Spinal cord (tissue), 10 donors: Measurements from ENCODE around the gene ANAPC15. TPM values are rescaled to one million over a fixed set of nuclear protein-coding genes. Genes with fewer than 3 reads are reported as not detected.
"Not testable (repeated sequence)": the region's sequence is repeated elsewhere in the genome, so short reads cannot be mapped to it uniquely, and the experiment has no call there.

ENCODE experiments used
- DNase-seq, 6 donors: peaks; one replicate each; pipeline versions ENCODE4 v3.0.0 to v3.0.0-alpha.2; 2013 to 2015; ENCODE audit warnings: low spot score in 6 of 6, low read depth in 4 of 6
- H3K27ac ChIP-seq: one replicate; pipeline ENCODE4 v1.5.1; 2013; ENCODE audit warnings: low read depth, low read length, control low read depth
- H3K27me3 ChIP-seq: one replicate; pipeline ENCODE4 v1.6.1; 2013; ENCODE audit warnings: low read length; ENCODE audit not compliant: control insufficient read depth, insufficient read depth
- H3K36me3 ChIP-seq: one replicate; pipeline ENCODE4 v1.6.1; 2013; ENCODE audit warnings: low read length; ENCODE audit not compliant: control insufficient read depth, insufficient read depth
- H3K4me1 ChIP-seq: one replicate; pipeline ENCODE4 v1.6.1; 2013; ENCODE audit warnings: low read length; ENCODE audit not compliant: control insufficient read depth, insufficient read depth
- H3K4me3 ChIP-seq: one replicate; pipeline ENCODE4 v1.5.1; 2013; ENCODE audit warnings: low read depth, low read length, control low read depth
- H3K9me3 ChIP-seq: one replicate; pipeline ENCODE4 v1.6.1; 2013; ENCODE audit warnings: low read length; ENCODE audit not compliant: control insufficient read depth, insufficient read depth
- WGBS: methylation state at CpG from one replicate; pipeline ENCODE4 v1.1.5; 2013; ENCODE audit warnings: missing lambda C conversion rate; ENCODE audit not compliant: insufficient coverage; 5-methylcytosine and 5-hydroxymethylcytosine counted together
- long read RNA-seq, 4 donors: transcript quantifications; one replicate each; lab custom pipeline, GENCODE V29; 2026
- polyA plus RNA-seq, 2 donors: library from polyadenylated mRNA; unstranded; fragments of 120-200 nt; gene quantifications; one replicate each; pipeline ENCODE4 v1.2.1, GENCODE V29; 2013; ENCODE audit not compliant: insufficient read length in 2 of 2
- total RNA-seq, 2 donors: library from RNA; depleted of rRNA in 1 of 2; stranded (reverse); fragments of 120-200 nt in 1 of 2; fragments of >200 nt in 1 of 2; gene quantifications; one replicate each; pipeline versions ENCODE4 v1.2.3 to v1.2.4, GENCODE V29; 2013 to 2014
- donor health status: healthy.

The ANAPC15 gene
- total RNA-seq (10 to 100 TPM; 10.0 to 39.2 TPM), polyA plus RNA-seq (10 to 100 TPM; 53.2 to 54.8 TPM)
- long read RNA-seq, donor 1, transcript ANAPC15-201 (6 exons, 886 nt), result major isoform, 11 of 19 reads
- long read RNA-seq, donor 1, partial matches to known transcripts, result 0 of 19 reads
- long read RNA-seq, donor 1, other reads (novel, unspliced or antisense), result 0 of 19 reads
- long read RNA-seq, donor 2, partial matches to known transcripts, result 0 of 11 reads
- long read RNA-seq, donor 2, other reads (novel, unspliced or antisense), result 0 of 11 reads
- long read RNA-seq, donor 3, transcript ANAPC15-201 (6 exons, 886 nt), result major isoform, 5 of 7 reads
- long read RNA-seq, donor 3, partial matches to known transcripts, result 0 of 7 reads
- long read RNA-seq, donor 3, other reads (novel, unspliced or antisense), result 0 of 7 reads
- long read RNA-seq, donor 4, transcript ANAPC15-201 (6 exons, 886 nt), result major isoform, 20 of 40 reads
- long read RNA-seq, donor 4, transcript ANAPC15-208 (6 exons, 867 nt), result minor isoform, 6 of 40 reads
- long read RNA-seq, donor 4, partial matches to known transcripts, result 5 of 40 reads
- long read RNA-seq, donor 4, other reads (novel, unspliced or antisense), result 0 of 40 reads

DNA sequence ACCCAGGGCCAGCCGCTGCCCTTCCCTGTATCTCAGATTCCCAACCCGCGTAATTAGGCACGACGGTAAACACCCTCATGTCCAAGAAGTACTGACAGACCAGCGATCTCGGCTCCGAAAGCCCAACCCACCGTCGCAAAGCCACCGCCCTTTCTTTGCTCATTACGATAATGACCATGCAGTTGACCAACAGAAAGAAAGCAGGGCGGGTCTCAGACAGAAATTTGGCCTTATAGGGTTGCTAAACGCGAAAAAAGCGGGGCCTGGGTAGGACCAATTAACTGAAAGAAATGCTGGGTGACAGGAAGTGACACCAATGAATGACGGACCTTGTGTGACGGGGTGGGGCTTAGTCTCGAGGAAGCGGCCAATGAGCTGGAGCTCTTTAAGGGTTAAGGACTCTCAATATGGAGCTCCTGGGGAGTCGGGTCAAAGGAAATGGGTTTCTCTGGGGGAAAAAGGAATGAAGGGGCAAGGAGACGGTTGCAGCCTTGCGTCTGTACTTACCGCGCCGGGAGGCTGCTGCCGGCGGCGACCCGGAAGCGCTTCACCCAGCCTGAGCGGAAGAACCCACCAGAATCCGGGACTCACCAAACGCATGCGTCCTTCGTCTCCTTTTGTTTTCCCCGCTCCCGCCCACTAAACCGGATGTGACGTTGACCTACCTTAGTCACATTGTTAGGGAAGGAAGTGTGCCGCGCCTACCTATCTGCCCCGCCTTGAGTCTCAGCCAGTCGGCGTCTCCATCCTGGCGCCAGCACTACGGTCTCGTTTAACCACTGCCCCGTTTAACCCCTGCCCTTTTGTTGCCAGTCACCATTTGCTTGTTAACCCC, at the start of gene ANAPC15:
ANAPC15 (minus strand) TSS at position 553 of the 835 bp plus-strand sequence. CDS start 1,419 bp downstream, outside the sequence.
- Histone ChIP-seq H3K36me3 (peaks cover 26% of the 10 kb centered on the region), H3K4me3 (peak within 1 kb of the TSS; percentile 91), H3K27me3 (peaks cover 6% of the 10 kb centered on the region), H3K27ac (peak within 1 kb of the TSS; percentile 100), H3K9me3 (no peaks in the 10 kb centered on the region), H3K4me1 (peaks cover 10% of the 10 kb centered on the region)
- DNase-seq, result peak; percentile 99 to 100 (median 100)
- WGBS, result under 1% methylated on average over 49 of the region's 49 CpGs

DNA sequence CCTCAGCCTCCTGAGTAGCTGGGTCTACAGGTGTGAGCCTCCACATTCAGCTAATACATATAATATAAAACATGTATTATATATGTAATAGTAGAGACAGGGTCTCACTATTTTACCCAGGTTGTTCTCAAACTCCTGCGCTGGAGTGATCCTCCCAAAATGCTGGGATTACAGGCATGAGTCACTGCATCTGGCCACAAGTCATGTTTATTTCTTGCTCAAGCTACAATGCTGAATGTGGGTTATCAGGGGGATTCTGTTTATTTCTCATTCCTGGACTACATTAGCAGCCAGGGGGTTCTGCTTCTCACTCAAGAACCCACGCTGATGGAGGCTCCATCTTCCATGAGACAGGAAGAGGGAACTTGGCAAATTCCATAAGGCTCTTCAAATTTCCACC, 47.8 kb upstream of the ANAPC15 start:
- no peaks in the 10 kb centered on the region for H3K9me3 ChIP-seq
- no peaks in the 10 kb centered on the region for H3K36me3 ChIP-seq
- no peaks in the 10 kb centered on the region for H3K4me1 ChIP-seq
- no peak overlapping the region for H3K27ac ChIP-seq
- 100% methylated on average over 1 of the region's 2 CpGs for WGBS
- H3K27me3 ChIP-seq, result peaks cover 4% of the 10 kb centered on the region
- DNase-seq, result no peak
- no peak overlapping the region for H3K4me3 ChIP-seq

DNA sequence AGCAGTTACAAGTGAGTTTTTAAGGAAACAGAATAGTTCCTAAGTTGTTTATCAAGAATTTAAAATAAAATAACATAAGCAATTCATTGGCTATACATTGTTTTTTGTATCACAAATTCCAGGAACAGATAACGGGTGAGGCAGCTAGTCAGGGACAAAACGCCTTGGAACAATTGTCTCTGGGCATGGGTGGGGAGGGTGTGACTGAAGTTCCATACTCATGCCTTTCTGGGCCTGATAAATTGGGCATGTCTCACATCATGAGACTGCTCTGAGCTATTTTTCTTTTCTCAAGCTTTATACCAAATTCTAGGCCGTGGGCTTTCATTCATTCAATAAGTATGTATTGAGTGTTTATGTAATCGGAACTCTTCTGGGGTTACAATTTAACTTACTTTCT, 44.6 kb upstream of the ANAPC15 start:
- Histone ChIP-seq H3K4me1 (no peaks in the 10 kb centered on the region), H3K4me3 (no peak overlapping the region), H3K27me3 (peaks cover 4% of the 10 kb centered on the region), H3K9me3 (no peaks in the 10 kb centered on the region), H3K27ac (no peak overlapping the region), H3K36me3 (no peaks in the 10 kb centered on the region)
- WGBS, result no CpG with 5 or more reads among the region's 4 CpGs
- no peak for DNase-seq

DNA sequence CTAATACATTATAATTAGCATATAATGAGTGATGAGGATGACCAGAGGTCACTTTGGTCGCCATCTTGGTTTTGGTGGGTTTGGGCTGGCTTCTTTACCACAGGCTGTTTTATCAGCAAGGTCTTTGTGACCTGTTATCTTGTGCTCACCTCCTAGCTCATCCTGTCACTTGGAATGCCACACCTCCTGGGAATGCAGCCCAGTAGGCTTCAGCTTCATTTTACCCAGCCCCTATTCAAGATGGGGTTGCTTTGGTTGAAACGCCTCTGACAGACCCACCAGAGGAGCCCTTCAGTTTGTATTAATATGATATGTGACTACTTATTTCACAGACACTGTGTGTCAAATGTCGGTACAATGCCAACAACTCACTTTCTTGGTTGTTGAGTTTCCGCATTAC, 43.3 kb upstream of the ANAPC15 start:
- Histone ChIP-seq H3K4me3 (no peak overlapping the region), H3K36me3 (no peaks in the 10 kb centered on the region), H3K4me1 (no peaks in the 10 kb centered on the region), H3K27ac (no peak overlapping the region), H3K27me3 (peaks cover 4% of the 10 kb centered on the region), H3K9me3 (no peaks in the 10 kb centered on the region)
- no peak for DNase-seq
- WGBS, result 20% methylated on average over 1 of the region's 4 CpGs

DNA sequence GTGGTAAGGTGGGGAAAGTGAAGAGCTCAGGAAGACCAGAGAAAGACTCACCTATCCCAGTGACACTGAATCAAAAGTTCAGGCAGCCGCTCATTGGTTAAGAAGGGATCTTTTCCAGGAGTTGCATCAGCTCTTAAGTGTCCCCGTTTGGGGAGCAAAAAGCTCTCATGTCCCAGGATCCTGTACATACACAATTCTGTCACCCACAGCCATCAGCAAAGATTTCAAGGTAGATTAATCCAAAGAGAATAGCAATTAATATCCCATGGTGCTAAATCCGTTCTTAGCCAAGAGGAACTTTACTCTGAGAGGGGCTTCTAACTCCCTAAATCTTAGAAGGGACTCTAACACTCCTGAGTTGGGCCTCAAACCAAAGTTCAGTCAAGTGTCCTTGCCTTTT, 42.3 kb upstream of the ANAPC15 start:
- WGBS, result 90% methylated on average over 3 of the region's 3 CpGs
- H3K4me3 ChIP-seq, result no peak overlapping the region
- H3K9me3 ChIP-seq, result no peaks in the 10 kb centered on the region

DNA sequence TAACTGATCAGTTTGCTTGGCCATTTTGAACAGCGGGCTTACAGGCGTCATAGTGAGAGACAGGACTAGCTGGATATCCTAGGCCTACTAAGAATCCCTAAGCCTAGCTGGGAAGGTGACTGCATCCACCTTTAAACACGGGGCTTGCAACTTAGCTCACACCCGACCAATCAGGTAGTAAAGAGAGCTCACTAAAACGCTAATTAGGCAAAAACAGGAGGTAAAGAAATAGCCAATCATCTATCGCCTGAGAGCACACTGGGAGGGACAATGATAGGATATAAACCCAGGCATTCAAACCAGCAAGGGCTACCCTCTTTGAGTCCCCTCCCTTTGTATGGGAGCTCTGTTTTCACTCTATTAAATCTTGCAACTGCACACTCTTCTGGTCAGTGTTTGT, 41.4 kb upstream of the ANAPC15 start:
- H3K4me1 ChIP-seq, DNase-seq, H3K36me3 ChIP-seq, H3K27me3 ChIP-seq, H3K4me3 ChIP-seq, H3K9me3 ChIP-seq, H3K27ac ChIP-seq: not testable (repeated sequence)
- 94% methylated on average over 2 of the region's 6 CpGs for WGBS

More for the DNA sequence above, 42.3 kb upstream of the ANAPC15 start:
- no peaks in the 10 kb centered on the region for H3K36me3 ChIP-seq
- DNase-seq, result no peak
- H3K27ac ChIP-seq, result no peak overlapping the region
- no peaks in the 10 kb centered on the region for H3K4me1 ChIP-seq
- no peaks in the 10 kb centered on the region for H3K27me3 ChIP-seq

DNA sequence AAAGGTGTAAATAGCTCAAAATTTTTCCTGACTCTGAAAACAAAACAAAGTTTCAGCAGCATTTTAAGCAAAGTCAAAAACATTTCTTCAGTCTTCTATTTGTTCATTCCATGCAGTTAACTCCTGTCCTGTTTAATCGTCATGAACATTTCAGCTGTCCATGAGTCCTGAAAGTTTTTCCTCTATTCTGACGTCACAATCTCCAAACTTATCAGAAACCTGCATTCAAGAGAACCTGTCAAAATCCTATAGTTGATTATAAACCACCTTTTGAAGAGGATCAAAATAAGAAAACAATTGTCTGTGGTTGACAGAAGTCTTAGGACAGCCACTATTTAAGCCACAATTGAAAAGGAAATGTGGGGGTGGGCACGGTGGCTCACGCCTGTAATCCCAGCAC, 38.4 kb upstream of the ANAPC15 start:
- H3K27me3 ChIP-seq, result no peaks in the 10 kb centered on the region
- no peaks in the 10 kb centered on the region for H3K9me3 ChIP-seq
- no peak overlapping the region for H3K27ac ChIP-seq
- no peaks in the 10 kb centered on the region for H3K4me1 ChIP-seq
- H3K4me3 ChIP-seq, result no peak overlapping the region
- H3K36me3 ChIP-seq, result no peaks in the 10 kb centered on the region
- WGBS, result 92% methylated on average over 2 of the region's 4 CpGs
- DNase-seq, result no peak

DNA sequence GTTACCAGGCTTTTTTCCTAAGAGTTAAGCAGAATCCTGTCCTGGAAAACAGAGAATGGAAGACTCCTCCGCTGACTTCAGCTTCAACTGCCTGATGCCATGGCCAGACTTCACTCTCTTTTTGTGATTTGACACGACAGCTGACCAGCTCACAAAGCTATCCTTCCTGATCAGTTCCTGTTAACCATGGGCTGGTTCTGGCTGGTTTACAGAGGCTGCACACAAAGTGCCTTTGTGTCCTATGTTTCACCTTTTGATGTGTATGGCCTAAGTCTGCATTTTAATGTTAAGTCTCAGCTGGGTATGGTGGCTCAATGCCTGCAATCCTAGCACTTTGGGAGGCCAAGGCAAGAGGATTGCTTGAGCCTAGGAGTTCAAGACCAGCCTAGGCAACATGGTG, 34.1 kb upstream of the ANAPC15 start:
- no peak overlapping the region for H3K27ac ChIP-seq
- H3K4me1 ChIP-seq, result no peaks in the 10 kb centered on the region
- no peaks in the 10 kb centered on the region for H3K27me3 ChIP-seq
- peak in 1 of 6 donors; percentile 1 for DNase-seq
- no peaks in the 10 kb centered on the region for H3K36me3 ChIP-seq
- no peaks in the 10 kb centered on the region for H3K9me3 ChIP-seq
- WGBS, result 45% methylated on average over 2 of the region's 2 CpGs
- H3K4me3 ChIP-seq, result no peak overlapping the region

DNA sequence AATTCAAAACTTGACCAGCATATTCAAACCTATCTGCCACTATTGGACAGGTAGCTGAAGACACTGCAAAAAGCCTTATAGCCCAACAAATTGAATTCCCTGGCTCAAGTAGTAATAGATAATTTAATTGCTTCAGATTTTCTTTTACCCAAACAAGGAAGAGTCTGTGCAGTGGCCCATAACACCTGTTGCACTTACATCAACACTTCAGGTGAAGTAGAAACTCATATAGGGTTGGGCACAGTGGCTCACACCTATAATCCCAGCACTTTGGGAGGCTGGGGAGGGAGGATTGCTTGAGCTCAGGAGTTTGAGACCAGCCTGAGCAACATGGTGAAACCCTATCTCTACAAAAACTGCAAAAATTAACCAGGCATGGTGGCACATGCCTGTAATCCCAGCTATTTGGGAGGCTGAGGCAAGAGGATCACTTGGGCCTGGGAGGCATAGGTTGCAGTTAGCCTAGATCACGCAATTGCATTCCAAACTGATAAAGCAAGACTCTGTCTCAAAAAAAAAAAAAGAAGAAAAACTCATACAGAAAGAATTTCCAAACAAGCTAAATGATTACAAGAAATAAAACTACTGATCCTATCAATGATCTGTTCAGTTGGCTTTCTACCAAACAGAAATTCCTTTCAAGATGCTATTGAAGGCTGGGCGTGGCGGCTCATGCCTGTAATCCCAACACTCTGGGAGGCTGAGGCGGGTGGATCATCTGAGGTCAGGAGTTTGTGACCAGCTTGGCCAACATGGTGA, 32.5 kb upstream of the ANAPC15 start:
- no peak overlapping the region for H3K27ac ChIP-seq
- 90% methylated on average over 4 of the region's 4 CpGs for WGBS
- no peaks in the 10 kb centered on the region for H3K36me3 ChIP-seq
- no peaks in the 10 kb centered on the region for H3K4me1 ChIP-seq
- no peaks in the 10 kb centered on the region for H3K9me3 ChIP-seq
- H3K27me3 ChIP-seq, result no peaks in the 10 kb centered on the region
- no peak for DNase-seq
- no peak overlapping the region for H3K4me3 ChIP-seq
